Measurements from ENCODE around the gene CD19.

GRCh38 chr16:28882551-28883160 lies 49.1 kb upstream of the CD19 start:
- TF ChIP-seq CTCF (IDR thresholded peaks at IDR 0.05 in 2 of 3, conservative IDR thresholded peaks at IDR 0.05 in 1 of 3; ENCODE audit: control insufficient read depth in 2 of 3, extremely low read depth in 1 of 3, insufficient read depth in 1 of 3, low read depth in 3 of 3, low read length in 3 of 3) (no peak), SPI1 (IDR thresholded peaks at IDR 0.05; ENCODE audit: borderline replicate concordance, insufficient read depth, low read depth, low read length) (no peak), TAF1 (IDR thresholded peaks at IDR 0.05; ENCODE audit: borderline replicate concordance, low read depth, low read length) (no peak), RELA (IDR thresholded peaks at IDR 0.05; ENCODE audit: borderline replicate concordance, partially characterized antibody) (no peak), MTA3 (IDR thresholded peaks at IDR 0.05; ENCODE audit: borderline replicate concordance, low read length) (no peak), EP300 (IDR thresholded peaks at IDR 0.05; ENCODE audit: borderline replicate concordance in 1 of 2, control insufficient read depth in 1 of 2, low read depth in 2 of 2, low read length in 2 of 2) (no peak), DPF2 (IDR thresholded peaks at IDR 0.05) (no peak)
- TF ChIP-seq, protein P1, sequence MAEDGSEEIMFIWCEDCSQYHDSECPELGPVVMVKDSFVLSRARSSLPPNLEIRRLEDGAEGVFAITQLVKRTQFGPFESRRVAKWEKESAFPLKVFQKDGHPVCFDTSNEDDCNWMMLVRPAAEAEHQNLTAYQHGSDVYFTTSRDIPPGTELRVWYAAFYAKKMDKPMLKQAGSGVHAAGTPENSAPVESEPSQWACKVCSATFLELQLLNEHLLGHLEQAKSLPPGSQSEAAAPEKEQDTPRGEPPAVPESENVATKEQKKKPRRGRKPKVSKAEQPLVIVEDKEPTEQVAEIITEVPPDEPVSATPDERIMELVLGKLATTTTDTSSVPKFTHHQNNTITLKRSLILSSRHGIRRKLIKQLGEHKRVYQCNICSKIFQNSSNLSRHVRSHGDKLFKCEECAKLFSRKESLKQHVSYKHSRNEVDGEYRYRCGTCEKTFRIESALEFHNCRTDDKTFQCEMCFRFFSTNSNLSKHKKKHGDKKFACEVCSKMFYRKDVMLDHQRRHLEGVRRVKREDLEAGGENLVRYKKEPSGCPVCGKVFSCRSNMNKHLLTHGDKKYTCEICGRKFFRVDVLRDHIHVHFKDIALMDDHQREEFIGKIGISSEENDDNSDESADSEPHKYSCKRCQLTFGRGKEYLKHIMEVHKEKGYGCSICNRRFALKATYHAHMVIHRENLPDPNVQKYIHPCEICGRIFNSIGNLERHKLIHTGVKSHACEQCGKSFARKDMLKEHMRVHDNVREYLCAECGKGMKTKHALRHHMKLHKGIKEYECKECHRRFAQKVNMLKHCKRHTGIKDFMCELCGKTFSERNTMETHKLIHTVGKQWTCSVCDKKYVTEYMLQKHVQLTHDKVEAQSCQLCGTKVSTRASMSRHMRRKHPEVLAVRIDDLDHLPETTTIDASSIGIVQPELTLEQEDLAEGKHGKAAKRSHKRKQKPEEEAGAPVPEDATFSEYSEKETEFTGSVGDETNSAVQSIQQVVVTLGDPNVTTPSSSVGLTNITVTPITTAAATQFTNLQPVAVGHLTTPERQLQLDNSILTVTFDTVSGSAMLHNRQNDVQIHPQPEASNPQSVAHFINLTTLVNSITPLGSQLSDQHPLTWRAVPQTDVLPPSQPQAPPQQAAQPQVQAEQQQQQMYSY (CRISPR knock-in tag; IDR thresholded peaks at IDR 0.05), result no peak
- TF ChIP-seq, protein P2, sequence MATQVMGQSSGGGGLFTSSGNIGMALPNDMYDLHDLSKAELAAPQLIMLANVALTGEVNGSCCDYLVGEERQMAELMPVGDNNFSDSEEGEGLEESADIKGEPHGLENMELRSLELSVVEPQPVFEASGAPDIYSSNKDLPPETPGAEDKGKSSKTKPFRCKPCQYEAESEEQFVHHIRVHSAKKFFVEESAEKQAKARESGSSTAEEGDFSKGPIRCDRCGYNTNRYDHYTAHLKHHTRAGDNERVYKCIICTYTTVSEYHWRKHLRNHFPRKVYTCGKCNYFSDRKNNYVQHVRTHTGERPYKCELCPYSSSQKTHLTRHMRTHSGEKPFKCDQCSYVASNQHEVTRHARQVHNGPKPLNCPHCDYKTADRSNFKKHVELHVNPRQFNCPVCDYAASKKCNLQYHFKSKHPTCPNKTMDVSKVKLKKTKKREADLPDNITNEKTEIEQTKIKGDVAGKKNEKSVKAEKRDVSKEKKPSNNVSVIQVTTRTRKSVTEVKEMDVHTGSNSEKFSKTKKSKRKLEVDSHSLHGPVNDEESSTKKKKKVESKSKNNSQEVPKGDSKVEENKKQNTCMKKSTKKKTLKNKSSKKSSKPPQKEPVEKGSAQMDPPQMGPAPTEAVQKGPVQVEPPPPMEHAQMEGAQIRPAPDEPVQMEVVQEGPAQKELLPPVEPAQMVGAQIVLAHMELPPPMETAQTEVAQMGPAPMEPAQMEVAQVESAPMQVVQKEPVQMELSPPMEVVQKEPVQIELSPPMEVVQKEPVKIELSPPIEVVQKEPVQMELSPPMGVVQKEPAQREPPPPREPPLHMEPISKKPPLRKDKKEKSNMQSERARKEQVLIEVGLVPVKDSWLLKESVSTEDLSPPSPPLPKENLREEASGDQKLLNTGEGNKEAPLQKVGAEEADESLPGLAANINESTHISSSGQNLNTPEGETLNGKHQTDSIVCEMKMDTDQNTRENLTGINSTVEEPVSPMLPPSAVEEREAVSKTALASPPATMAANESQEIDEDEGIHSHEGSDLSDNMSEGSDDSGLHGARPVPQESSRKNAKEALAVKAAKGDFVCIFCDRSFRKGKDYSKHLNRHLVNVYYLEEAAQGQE (IDR thresholded peaks at IDR 0.05; ENCODE audit: low read depth, low read length), result no peak

All from GM12878 (cell line).